Panc1 (cell line): ENCODE results near the gene S100A12.

Source experiments
- CTCF ChIP-seq: fragments of 450-650 bp; IDR thresholded peaks from 2 replicates; pipeline ENCODE4 v1.5.1; 2017; ENCODE audit warnings: mild to moderate bottlenecking
- REST ChIP-seq, 2 experiments: IDR thresholded peaks; 2 replicates each; pipeline ENCODE4 v1.6.1; 2011 to 2012; ENCODE audit warnings: low read depth in 2 of 2, control low read depth in 1 of 2, low read length in 1 of 2, mild to moderate bottlenecking in 1 of 2, moderate library complexity in 1 of 2; ENCODE audit not compliant: insufficient read depth in 1 of 2

GRCh38 chr1:153374071-153374470, 1.4 kb downstream of the S100A12 start:
- TF ChIP-seq CTCF (no peak), REST (IDR thresholded peaks at IDR 0.05; ENCODE audit: insufficient read depth in 1 of 2, low read depth in 2 of 2, low read length in 1 of 2) (no peak)
